GM18517 (cell line): ENCODE data around the gene C12orf56.
"Not testable (repeated sequence)": the region's sequence is repeated elsewhere in the genome, so short reads cannot be mapped to it uniquely, and the experiment has no call there.

Experiments
- ATAC-seq: cut with Tn5 transposase; IDR thresholded peaks from one replicate; pipeline ENCODE4 v1.9.1; 2021; ENCODE audit warnings: mild to moderate bottlenecking, moderate library complexity; ENCODE audit not compliant: unreplicated experiment

C12orf56 gene

DNA sequence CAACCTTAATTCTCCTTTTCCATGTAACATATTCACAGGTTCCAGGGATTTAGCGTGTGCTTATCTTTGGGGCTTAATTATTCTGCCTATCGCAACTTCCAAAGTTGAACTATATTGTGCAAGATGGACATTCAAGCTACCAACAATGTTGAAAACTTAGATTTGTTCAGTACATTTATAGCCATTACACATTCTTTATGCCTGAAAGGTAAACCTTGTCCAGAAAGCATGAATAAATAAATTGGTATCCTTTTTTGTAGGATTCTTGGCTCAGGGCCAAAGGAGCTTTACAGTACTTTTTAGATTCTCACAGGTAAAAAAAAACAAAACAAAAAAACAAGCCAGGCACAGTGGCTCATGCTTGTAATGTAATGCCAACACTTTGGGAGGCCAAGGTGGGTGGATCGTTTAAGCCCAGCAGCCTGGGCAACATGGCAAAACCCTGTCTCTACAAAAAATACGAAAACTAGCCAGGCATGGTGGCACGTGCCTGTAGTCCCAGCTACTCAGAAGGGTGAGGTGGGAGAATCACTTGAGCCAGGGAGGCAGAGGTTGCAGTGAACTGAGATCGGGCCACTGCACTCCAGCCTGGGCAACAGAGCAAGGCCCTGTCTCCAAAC lies 3.3 kb downstream of the C12orf56 start:
- ATAC-seq: no peak

DNA sequence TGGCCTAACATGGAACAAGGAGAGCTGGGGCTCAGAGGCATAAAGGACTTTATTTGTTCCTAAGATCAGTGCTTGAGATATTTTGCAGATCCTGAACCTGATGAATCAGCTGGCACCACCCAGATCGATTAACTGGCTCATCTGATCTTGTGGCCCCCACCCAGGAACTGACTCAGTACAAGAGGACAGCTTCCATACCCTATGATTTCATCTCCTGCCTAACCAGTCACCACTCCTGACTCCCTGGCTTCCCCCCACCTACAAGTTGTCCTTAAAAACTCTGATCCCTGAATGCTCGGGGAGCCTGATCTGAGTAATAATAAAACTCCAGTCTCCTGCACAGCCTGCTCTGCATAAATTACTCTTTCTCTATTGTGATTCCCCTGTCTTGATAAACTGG lies 5.1 kb downstream of the C12orf56 start:
- no peak for ATAC-seq

DNA sequence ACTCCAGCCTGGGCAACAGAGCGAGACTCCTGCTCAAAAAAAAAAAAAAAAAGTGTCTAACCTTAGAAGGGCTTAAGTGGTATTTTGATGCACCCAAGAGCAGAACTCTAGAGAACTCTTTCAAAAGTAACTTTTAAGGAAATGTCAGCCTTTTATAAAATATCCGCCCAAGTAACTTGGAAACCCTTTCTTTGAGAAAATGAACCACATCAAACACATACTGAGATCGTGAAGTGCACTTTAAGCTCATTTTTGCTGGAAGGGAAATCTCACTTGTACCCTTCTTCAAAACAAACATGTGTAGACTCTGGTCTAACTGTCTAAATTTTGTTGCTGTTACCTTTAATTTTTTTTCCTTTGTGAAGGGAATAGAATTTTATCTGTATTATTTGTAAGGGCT lies 5.5 kb downstream of the C12orf56 start:
- ATAC-seq: no peak

DNA sequence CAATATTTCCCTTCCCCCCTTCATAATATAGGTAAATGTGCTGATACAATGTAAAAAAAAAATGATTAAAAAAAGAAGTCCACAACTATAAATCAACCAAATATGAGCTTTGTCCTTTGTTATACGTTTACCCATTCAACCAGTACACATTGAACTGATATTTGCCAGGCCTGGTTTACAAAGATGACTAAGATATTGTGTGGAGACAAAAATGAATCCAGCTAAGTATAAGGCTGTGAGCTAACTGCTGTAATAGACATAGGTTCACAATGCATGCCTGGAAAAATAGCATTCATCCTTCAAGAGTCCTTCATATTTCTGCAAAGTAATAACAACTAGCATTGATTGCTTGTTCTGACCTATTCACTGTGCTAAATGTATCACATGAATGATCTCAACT lies 6.9 kb downstream of the C12orf56 start:
- ATAC-seq: no peak

DNA sequence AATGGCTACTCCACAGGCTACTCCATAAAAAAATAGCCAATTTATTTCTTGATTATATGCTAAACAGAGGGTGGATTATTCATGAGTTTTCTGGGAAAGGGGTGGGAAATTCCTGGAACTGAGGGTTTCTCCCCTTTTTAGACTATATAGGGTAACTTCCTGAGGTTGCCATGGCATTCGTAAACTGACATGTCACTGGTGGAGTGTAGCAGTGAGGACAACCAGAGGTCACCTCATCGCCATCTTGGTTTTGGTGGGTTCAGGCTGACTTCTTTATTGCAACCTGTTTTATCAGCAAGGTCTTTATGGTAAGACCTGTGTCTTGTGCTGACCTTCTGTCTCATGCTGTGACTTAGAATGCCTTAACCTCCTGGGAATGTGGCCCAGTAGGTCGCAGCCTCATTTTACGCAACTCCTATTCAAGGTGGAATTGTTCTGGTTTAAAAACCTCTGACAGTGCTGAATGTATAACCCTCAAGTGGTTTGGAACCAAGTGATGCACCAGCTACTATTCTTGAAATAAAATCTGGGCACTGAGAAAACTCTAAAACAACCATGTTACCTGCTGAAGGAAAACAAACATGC lies 27.7 kb downstream of the C12orf56 start:
- no peak for ATAC-seq

DNA sequence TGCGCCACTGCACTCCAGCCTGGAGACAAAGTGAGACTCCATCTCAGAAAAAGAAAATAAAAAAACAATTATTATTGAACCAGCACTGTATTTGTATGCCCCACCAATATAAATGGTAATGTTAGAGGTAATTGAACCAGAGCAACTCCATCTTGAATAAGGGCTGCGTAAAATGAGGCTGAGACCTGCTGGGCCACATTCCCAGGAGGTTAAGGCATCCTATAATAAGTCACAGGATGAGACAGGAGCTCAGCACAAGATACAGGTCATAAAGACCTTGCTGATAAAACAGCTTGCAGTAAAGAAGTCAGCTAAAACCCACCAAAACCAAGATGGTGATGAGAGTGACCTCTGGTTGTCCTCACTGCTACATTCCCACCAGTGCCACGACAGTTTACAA lies 29.4 kb downstream of the C12orf56 start:
- ATAC-seq: not testable (repeated sequence)

DNA sequence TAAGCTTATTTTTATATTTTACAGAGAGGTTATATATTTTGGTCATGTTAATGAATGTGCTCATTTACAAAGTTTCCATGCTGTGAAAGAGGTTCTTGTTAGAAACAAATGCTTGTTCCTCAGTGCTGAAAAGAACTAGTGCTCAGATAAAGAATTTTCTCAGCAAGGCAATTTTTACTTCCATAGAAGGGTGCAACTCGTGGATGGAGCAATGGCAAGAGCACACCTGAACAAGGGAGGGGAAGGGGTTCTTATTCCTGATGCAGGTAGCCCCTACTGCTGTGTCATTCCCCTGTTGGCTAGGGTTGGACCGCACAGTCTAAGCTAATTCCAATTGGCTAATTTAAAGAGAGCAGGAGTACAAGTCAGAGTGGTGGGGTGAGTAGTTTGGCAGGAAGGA lies 34.3 kb downstream of the C12orf56 start:
- ATAC-seq: not testable (repeated sequence)

DNA sequence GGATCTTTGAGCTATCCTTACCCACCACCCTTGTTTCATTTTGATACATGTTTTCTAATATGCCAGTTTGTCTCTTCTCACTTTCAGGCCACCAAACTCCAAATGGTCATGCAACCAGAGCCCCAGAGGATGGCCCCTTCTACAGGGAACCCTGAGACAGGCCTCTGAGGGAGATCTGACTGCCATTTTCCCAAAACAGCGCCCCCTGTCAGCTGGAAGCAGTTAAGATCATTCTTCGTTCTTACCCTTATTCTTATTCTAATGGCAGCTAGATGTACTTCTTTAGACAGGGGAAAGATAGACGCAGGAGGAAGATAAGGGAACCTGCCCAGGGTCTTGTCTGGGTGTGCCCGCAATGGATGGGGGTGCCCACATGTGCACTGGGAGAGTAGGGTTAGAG lies 38.4 kb downstream of the C12orf56 start:
- no peak for ATAC-seq

DNA sequence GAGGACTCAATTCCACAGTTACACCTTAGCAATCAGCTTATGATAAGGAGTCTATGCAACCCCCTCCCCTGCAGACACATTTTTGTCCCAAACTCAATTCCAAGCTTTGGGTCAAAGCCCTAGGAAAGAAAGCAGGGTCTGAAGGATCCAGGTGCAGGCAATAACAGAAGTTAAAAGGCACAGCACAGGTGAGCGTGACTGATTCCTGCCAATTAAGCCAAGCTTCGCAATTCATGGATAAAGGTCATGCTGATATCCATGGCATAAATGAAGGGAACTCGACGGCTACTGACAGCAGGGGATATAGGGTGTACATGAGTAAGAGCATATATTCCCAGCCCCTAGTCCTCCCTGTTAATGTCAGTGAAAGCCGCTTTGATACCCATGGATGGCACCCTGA lies 39.3 kb downstream of the C12orf56 start:
- no peak for ATAC-seq

DNA sequence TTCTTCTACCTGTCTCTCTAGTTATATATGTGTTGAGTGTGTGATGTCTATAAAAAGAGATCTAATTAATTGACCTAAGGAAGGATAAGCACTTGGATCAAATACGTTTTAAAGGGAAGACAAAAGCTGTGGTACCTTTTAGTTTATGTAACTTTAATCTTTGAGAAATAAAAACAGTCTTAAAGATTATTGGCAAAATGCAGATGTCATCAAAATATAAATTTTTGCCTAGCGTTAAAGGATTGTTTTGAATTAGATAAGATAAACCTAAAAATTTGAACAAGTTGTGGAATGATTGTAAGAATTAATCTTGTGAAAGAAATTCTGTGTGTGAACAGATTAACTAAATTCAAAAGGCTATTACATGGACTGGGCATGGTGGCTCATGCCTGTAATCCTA lies 42.9 kb downstream of the C12orf56 start:
- ATAC-seq: no peak

DNA sequence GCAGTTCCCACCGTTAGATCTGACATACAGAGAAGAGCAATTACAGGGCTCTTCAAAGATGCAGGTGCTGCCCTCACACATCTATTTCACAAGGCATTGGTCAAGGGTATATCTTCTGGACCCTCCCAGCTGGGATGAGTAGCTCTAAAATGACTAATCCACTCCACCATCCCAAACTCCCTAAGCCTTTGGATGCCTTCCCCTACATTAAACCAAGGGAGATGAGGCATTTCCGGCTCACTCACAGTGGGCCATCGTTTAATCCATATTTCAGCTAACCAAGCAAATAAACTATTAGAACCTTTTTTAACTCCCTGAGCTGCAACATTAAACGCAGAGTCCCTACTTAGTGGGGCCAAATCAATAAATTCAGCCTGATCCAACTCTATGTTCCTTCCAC lies 45.9 kb downstream of the C12orf56 start:
- not testable (repeated sequence) for ATAC-seq

DNA sequence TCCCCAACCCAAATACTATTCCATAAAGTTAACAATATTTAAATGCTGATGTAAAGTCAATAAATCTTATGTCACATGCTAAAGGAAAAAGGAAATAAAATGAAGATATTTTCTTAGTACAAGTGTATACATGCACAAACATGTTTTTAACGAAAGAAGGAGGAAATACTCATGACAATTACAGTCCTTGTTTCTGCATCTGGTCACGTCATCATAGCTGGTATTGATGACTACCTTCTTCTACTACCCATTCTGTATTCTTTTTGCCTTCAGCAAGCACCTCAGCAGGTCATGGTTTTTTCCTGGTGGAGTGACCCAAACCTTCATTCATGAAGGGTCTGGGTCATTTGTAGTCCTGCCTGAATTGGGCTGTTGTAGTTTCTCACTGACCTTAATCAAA lies 50.0 kb downstream of the C12orf56 start:
- not testable (repeated sequence) for ATAC-seq

DNA sequence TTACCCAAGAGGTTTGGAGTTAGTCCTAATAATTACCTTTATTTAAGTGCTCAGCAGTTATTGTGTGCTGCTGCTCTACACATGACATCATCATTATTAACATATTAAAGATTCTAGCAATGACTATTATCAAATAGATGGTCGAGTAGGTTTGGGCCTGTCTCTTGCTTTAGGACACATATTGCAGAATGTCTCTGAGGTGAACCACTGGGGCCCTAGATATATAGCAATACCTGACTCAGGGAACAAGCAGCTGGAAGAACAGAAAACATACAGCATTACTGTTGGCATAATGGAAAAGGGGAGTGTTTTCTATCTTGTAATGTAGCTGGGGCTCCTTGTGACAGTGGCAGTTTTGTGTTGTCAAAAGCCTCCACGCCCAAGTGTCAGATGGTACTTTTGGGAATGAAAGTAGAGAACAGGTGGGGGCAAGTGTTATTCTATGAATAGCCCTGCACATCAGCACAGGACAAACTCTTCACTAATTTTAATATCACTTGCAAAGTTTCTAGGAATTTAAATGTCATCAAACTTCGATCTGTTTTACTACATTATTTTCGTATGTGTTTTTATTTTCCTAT lies 54.6 kb downstream of the C12orf56 start:
- ATAC-seq: no peak

DNA sequence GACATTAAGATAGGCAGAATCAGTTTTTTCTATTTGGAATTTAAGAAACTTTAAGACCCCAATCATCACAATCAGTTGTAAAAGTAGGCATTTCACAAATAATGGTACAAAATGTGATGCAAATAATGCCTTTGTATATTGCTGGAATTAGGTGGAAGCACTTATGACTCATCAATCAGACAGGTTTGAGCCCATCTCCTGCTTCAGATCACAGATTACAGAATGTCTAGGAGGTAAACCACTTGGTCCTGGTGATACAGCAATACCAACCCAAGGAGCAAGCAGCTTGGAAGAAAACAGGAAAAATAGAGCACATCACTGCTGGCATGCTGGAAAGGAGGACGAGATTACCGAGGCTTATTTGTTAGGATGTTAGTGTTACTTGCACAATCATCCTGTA lies 57.6 kb downstream of the C12orf56 start:
- ATAC-seq: no peak

DNA sequence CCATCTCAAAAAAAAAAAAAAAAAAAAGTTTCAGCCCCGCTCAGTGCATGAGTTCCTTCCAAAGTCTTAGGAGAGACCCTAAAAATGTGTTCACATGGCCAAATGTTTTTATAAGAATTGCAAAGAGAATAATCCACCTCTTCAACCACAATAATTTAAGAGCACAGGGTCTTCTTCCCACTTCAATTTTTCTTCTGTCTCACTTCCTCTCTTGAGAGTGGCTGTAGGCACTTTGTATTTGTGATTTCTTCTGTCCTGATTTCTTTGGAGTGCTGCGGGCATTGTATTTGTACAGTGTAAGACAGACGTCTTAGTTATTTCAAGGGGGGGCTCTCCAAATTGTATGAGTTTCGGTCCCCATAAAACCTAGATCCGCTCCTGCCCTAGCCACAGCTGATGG lies 58.3 kb downstream of the C12orf56 start:
- ATAC-seq: no peak

DNA sequence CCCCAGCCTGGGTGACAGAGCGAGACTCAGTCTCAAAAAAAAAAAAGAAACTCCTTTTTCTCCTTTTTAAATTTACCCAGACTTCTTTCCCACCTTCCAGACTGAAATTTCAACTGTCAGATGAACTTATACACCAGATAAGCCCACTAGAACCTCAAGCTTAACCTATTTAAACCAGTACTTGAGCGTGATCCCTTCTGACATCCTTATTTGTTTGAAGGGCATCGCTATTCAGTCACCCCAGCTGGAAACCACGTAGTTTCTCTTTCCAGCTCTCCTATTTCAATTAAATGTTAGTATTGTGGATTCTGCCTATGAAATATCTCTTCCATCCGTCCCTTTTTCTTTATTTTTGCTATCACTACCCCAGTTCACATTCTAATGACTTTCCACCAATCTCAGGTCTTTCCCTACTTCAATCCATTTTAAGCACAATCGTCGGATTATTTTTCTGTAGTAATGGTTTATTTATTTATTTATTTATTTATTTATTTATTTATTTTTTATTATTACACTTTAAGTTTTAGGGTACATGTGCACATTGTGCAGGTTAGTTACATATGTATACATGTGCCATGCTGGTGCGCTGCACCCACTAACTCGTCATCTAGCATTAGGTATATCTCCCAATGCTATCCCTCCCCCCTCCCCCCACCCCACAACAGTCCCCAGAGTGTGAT lies 61.4 kb downstream of the C12orf56 start:
- not testable (repeated sequence) for ATAC-seq

DNA sequence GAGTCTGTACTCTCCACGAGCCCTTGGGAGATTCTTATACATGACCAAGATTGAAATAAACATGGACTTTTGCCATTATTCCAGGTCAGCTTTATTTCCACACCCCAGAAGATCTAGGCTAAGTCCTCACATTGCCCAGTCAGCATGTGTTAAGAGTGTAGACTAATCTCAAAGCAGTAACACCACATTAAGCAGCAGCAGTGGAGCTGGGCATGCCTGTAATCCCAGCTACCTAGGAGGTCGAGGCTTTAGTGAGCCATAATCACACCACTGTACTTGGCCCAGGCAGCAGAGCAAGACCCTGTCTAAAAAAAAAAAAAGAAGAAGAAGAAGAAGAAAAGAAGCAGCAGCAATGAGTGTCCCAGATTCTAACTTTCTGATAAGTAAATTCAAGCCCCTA lies 65.5 kb downstream of the C12orf56 start:
- no peak for ATAC-seq

DNA sequence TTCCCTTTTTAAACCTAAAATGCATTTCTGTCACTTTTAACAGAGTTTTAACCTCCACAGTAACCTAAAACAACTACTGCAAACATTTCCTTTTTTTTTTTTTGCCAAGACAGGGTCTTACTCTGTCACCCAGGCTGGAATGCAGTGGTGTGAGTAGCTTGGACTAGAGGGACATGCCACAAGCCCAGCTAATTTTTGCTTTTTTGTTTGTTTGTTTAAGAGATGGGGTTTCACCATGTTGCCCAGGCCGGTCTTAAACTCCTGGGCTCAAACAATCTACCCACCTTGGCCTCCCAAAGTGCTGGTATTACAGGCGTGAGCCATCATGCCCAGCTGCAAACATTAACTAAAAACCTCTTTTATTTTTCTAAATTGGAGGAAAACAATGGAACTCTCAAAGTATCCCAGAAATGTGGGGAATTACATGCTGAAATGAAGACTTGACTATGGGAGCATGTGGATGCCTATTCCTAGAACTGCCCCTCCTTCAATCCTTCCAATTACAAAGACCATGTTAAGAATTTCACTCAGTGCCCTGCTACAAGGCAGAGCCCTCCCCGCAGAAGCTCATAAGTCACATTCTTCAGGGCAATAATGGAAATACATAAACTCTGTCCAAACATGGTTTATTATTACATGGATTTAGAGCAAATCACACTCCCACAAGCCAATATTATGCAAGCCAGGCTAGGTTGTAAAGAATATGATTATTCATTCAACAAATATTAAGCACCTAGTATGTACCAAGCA lies 66.9 kb downstream of the C12orf56 start:
- no peak for ATAC-seq

DNA sequence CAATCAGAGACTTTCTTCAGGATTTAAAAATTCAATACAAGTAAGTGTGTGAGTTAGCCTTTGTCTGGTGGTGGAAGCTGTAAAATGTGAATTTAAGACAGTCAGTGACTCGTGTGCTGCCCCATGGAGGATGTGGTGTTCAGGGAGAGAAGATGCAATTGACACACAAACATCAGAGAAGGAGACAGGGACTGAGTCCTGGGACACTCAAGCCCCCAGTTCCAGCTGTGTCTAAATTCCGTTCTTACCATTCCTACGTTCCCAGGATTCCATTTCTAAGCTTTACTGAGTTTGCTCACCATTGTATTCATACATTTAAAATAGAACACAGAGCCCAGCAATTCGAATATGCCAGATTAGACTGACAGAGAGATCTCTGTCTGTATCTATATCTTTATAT lies 67.6 kb downstream of the C12orf56 start:
- ATAC-seq: no peak

DNA sequence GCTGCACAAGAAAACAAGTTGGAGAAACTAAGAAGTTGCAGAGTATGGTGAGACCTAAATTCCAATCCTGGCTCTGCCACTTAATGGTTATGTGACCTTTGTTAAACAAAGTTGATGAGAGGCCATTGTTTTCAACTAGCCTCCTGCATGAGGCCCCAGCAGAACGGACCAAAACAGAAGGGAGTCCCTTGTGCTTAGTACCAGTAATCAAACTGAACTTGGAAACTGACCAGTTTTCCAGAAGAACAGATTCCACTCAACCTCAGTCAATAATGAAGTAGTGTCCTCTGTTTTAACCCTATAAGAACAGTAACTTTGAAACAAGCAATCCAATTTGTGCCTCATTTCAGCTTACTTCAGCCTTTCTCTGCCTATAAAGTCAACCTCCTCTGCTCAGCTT lies 69.9 kb downstream of the C12orf56 start:
- no peak for ATAC-seq

DNA sequence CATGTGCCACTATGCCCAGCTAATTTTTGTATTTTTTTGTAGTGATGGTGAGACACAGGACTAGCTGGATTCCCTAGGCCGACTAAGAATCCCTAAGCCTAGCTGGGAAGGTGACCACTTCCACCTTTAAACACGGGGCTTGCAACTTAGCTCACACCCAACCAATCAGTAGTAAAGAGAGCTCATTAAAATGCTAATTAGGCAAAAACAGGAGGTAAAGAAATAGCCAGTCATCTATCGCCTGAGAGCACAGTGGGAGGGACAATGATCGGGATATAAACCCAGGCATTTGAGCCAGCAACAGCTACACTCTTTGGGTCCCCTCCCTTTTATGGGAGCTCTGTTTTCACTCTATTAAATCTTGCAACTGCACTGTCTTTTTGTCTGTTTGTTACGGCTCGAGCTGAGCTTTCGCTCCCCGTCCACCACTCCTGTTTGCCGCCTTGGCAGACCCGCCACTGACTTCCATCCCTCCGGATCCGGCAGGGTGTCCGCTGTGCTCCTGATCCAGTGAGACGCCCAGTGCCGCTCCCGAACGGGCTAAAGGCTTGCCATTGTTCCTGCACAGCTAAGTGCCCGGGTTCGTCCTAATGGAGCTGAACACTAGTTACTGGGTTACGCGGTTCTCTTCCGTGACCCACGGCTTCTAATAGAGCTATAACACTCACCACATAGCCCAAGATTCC lies 70.9 kb downstream of the C12orf56 start:
- not testable (repeated sequence) for ATAC-seq
